A549 (cell line): Measurements from ENCODE around the gene GCKR. TPM values are rescaled to one million over a fixed set of nuclear protein-coding genes. Genes with fewer than 3 reads are reported as not detected.

ENCODE experiments used
- ATAC-seq, 2 experiments: fragments of 200-7000 bp in 1 of 2; fragments of >200 bp in 1 of 2; cut with Nextera tagmentation in 1 of 2; cut with Tn5 transposase in 1 of 2; 3 replicates each; pipeline versions ENCODE4 v1.8.0 to v1.9.1; 2018 to 2020; ENCODE audit warnings: mild to moderate bottlenecking in 1 of 2, moderate library complexity in 1 of 2
- CTCF ChIA-PET: fragments of 300-600 bp; sonication (Branson Sonifier 250); formaldehyde crosslinking; extraction: SDS; loops from one replicate; lab custom pipeline; 2021; ENCODE audit warnings: antibody characterized with exemption, inconsistent platforms; lab: Yijun Ruan, JAX
- POLR2A ChIA-PET: fragments of 350-600 bp; formaldehyde crosslinking; extraction: SDS; loops from one replicate; lab custom pipeline; 2021; ENCODE audit warnings: antibody characterized with exemption, inconsistent platforms; lab: Yijun Ruan, JAX
- DNase-seq, 2 experiments: peaks; one replicate each; pipeline versions ENCODE4 v3.0.0 to v3.0.0-alpha.2; 2011 to 2016; ENCODE audit warnings: low read depth in 1 of 2, low spot score in 1 of 2
- FAIRE-seq: peaks from 2 replicates; lab custom pipeline; 2011; peaks lifted over from hg19 to GRCh38; lab: Jason Lieb, UNC
- H3K27ac ChIP-seq, 2 experiments: fragments of >200 bp; sonication (Bioruptor Twin); formaldehyde crosslinking; 3 replicates each; pipeline ENCODE4 v1.5.1; 2016 to 2017
- H3K4me1 ChIP-seq: fragments of >200 bp; sonication (Bioruptor Twin); formaldehyde crosslinking; 3 replicates; pipeline ENCODE4 v1.6.1; 2016
- H3K4me2 ChIP-seq: fragments of >200 bp; sonication (Bioruptor Twin); formaldehyde crosslinking; 3 replicates; pipeline ENCODE4 v1.6.1; 2016
- H3K4me3 ChIP-seq: fragments of >200 bp; sonication (Bioruptor Twin); formaldehyde crosslinking; 3 replicates; pipeline ENCODE4 v1.5.1; 2016
- H3K9me3 ChIP-seq: fragments of >200 bp; sonication (Bioruptor Twin); formaldehyde crosslinking; 3 replicates; pipeline ENCODE4 v1.6.1; 2016
- ATOH8 ChIP-seq: fragments of 250-450 bp; sonication (Bioruptor Pico); IDR thresholded peaks from 2 replicates; pipeline ENCODE4 v1.5.0; 2020; ENCODE audit warnings: low read depth, mild to moderate bottlenecking, moderate library complexity
- BCL3 ChIP-seq: fragments of >200 bp; sonication (Bioruptor Twin); formaldehyde crosslinking; IDR thresholded peaks from 3 replicates; pipeline ENCODE4 v1.6.1; 2016
- BHLHE40 ChIP-seq: IDR thresholded peaks from 2 replicates; pipeline ENCODE4 v1.6.1; 2012; ENCODE audit warnings: low read depth, low read length, inconsistent platforms
- CEBPB ChIP-seq, 2 experiments: fragments of >200 bp in 1 of 2; sonication (Bioruptor Twin) in 1 of 2; formaldehyde crosslinking in 1 of 2; IDR thresholded peaks; 2 replicates each; pipeline ENCODE4 v1.6.1; 2012 to 2016
- ELK1 ChIP-seq: fragments of 150-350 bp; IDR thresholded peaks from 2 replicates; pipeline ENCODE4 v1.6.1; 2014; ENCODE audit warnings: low read depth, mild to moderate bottlenecking, low read length
- FOSB ChIP-seq: fragments of 250-450 bp; sonication (Bioruptor Pico); IDR thresholded peaks from 2 replicates; pipeline ENCODE4 v1.5.0; 2020; ENCODE audit warnings: mild to moderate bottlenecking, moderate library complexity
- FOSL2 ChIP-seq, 2 experiments: fragments of 450-650 bp in 1 of 2; fragments of >200 bp in 1 of 2; sonication (Bioruptor Twin) in 1 of 2; formaldehyde crosslinking; IDR thresholded peaks; 2 replicates each; pipeline versions ENCODE4 v1.5.0 to v1.6.1; 2016 to 2020; ENCODE audit warnings: mild to moderate bottlenecking in 1 of 2, moderate library complexity in 1 of 2
- FOXS1 ChIP-seq: fragments of 250-450 bp; sonication (Bioruptor Pico); IDR thresholded peaks from 2 replicates; pipeline ENCODE4 v1.5.0; 2020; ENCODE audit warnings: mild to moderate bottlenecking, moderate library complexity
- GATA3 ChIP-seq: IDR thresholded peaks from 2 replicates; pipeline ENCODE4 v1.6.1; 2012; ENCODE audit warnings: borderline replicate concordance
- HES2 ChIP-seq: fragments of >200 bp; sonication (Bioruptor Twin); formaldehyde crosslinking; IDR thresholded peaks from 2 replicates; pipeline ENCODE4 v1.6.1; 2016
- HEYL ChIP-seq: fragments of 250-450 bp; sonication (Bioruptor Pico); IDR thresholded peaks from 2 replicates; pipeline ENCODE4 v1.8.0; 2021; ENCODE audit warnings: mild to moderate bottlenecking, moderate library complexity
- HOXB13 ChIP-seq: fragments of 250-450 bp; sonication (Bioruptor Pico); IDR thresholded peaks from 2 replicates; pipeline ENCODE4 v1.5.0; 2020; ENCODE audit warnings: low read depth, mild to moderate bottlenecking, moderate library complexity
- KDM5A ChIP-seq: fragments of 200-600 bp; sonication (generic); IDR thresholded peaks from 2 replicates; pipeline ENCODE4 v1.6.1; 2016; ENCODE audit warnings: antibody characterized with exemption, mild to moderate bottlenecking
- MAFK ChIP-seq: fragments of 450-650 bp; IDR thresholded peaks from 2 replicates; pipeline ENCODE4 v1.6.1; 2014; ENCODE audit not compliant: partially characterized antibody
- MAZ ChIP-seq: fragments of 150-350 bp; IDR thresholded peaks from 2 replicates; pipeline ENCODE4 v1.6.1; 2014; ENCODE audit warnings: antibody characterized with exemption, low read depth, low read length, borderline replicate concordance
- POLR2A ChIP-seq: IDR thresholded peaks from 2 replicates; pipeline ENCODE4 v1.6.1; 2012; ENCODE audit warnings: mild to moderate bottlenecking, low read length
- RAD21 ChIP-seq, 2 experiments: fragments of >200 bp in 1 of 2; sonication (Bioruptor Twin) in 1 of 2; formaldehyde crosslinking in 1 of 2; IDR thresholded peaks in 1 of 2; conservative IDR thresholded peaks in 1 of 2; 2 replicates in 1 of 2; 3 replicates in 1 of 2; pipeline ENCODE4 v1.6.1; 2012 to 2018; ENCODE audit warnings: inconsistent platforms in 1 of 2
- REST ChIP-seq: fragments of 200-600 bp; sonication (generic); IDR thresholded peaks from 2 replicates; pipeline ENCODE4 v1.6.1; 2016; ENCODE audit warnings: antibody characterized with exemption, mild to moderate bottlenecking, moderate library complexity
- RFX5 ChIP-seq: fragments of 450-650 bp; IDR thresholded peaks from 2 replicates; pipeline ENCODE4 v1.7.1; 2014; ENCODE audit warnings: antibody characterized with exemption, mild to moderate bottlenecking, moderate library complexity
- RNF2 ChIP-seq: fragments of 200-600 bp; sonication (generic); IDR thresholded peaks from 2 replicates; pipeline ENCODE4 v1.6.1; 2016; ENCODE audit warnings: low read depth, mild to moderate bottlenecking, antibody characterized with exemption, moderate library complexity, borderline replicate concordance
- SMC3 ChIP-seq: fragments of >200 bp; sonication (Bioruptor Twin); formaldehyde crosslinking; IDR thresholded peaks from 3 replicates; pipeline ENCODE4 v1.6.1; 2018; ENCODE audit warnings: inconsistent platforms
- TFCP2L1 ChIP-seq: fragments of 250-450 bp; sonication (Bioruptor Pico); IDR thresholded peaks from 2 replicates; pipeline ENCODE4 v1.5.0; 2021; ENCODE audit warnings: mild to moderate bottlenecking
- ZC3H11A ChIP-seq: fragments of 450-650 bp; IDR thresholded peaks from 2 replicates; pipeline ENCODE4 v1.6.1; 2014; ENCODE audit warnings: antibody characterized with exemption, mild to moderate bottlenecking
- ZSCAN20 ChIP-seq: fragments of 250-450 bp; sonication (Bioruptor Pico); IDR thresholded peaks from 2 replicates; pipeline ENCODE4 v1.8.0; 2022; ENCODE audit warnings: mild to moderate bottlenecking, moderate library complexity
- WGBS: methylation state at CpG from one replicate; pipeline ENCODE4 v1.1.6; 2017; ENCODE audit errors: missing lambda C conversion rate; 5-methylcytosine and 5-hydroxymethylcytosine counted together
- polyA plus RNA-seq, 4 experiments: library from polyadenylated mRNA; depleted of rRNA in 3 of 4; stranded (reverse); fragments of >200 nt; fragmentation: RNase III in 1 of 4; extraction: RNeasy Plus Mini Kit Qiagen cat#74134 plus additional on column Dnase treatment in 1 of 4; gene quantifications; 2 replicates in 3 of 4; 3 replicates in 1 of 4; pipeline ENCODE4 v1.2.3, GENCODE V29; 2011 to 2017

Gene GCKR
- polyA plus RNA-seq, 2 of the 4 experiments (the other 2 are of a cell fraction) = 0.10 to 0.48 TPM

- TF ChIP-seq HES2 (no peak), POLR2A (no peak), REST (no peak), RAD21 (conservative IDR thresholded peaks at IDR 0.05 in 1 of 2, IDR thresholded peaks at IDR 0.05 in 1 of 2) (no peak), MAFK (no peak), FOXS1 (CRISPR knock-in tag) (no peak), BCL3 (no peak), RNF2 (no peak), BHLHE40 (no peak), TFCP2L1 (no peak), ELK1 (no peak), ZSCAN20 (no peak), MAZ (no peak)
- no peak for DNase-seq
- ChIA-PET POLR2A (no interaction called here), CTCF (no interaction called here)
- no peak for ATAC-seq
- no peaks in the 10 kb centered on the region for H3K4me1 ChIP-seq
- H3K27ac ChIP-seq = no peak overlapping the region
- peaks cover 4% of the 10 kb centered on the region; the same call in 1 of the 3 replicates for H3K9me3 ChIP-seq
- WGBS = 83% methylated on average over 2 of the region's 2 CpGs
- no peak overlapping the region for H3K4me3 ChIP-seq
- H3K4me2 ChIP-seq = no peak overlapping the region
- FAIRE-seq = no peak
Measured at GRCh38 chr2:27531983-27532382, 35.3 kb downstream of the GCKR start.

- Histone ChIP-seq H3K27ac (no peak overlapping the region), H3K9me3 (no peaks in the 10 kb centered on the region), H3K4me3 (no peak overlapping the region), H3K4me1 (no peaks in the 10 kb centered on the region), H3K4me2 (no peak overlapping the region)
- POLR2A ChIA-PET = no interaction called here
- WGBS = 53% methylated on average over 4 of the region's 4 CpGs
- DNase-seq (no peak), FAIRE-seq (no peak), ATAC-seq (peak; percentile 13 to 47; a peak in 3 of 6 replicates)
- CTCF ChIA-PET = interaction anchor here (1.0 to 1.4 kb wide), 4 partner anchors 9 to 84 kb away, joined by 3 to 4 read pairs (median 3); no protein-coding TSS in a partner anchor
- no peak for TF ChIP-seq RFX5
- no peak for TF ChIP-seq HES2
- no peak for TF ChIP-seq ATOH8 (CRISPR knock-in tag)
- TF ChIP-seq SMC3 = no peak
- no peak for TF ChIP-seq REST
- TF ChIP-seq RNF2 = no peak
- TF ChIP-seq ZC3H11A = no peak
- no peak for TF ChIP-seq CEBPB (IDR thresholded peaks at IDR 0.05)
- no peak for TF ChIP-seq KDM5A
- no peak for TF ChIP-seq ZSCAN20
- TF ChIP-seq FOSB = no peak
- TF ChIP-seq HEYL = no peak
- TF ChIP-seq ELK1 = no peak
- no peak for TF ChIP-seq FOSL2 (IDR thresholded peaks at IDR 0.05)
- TF ChIP-seq FOSL2 (CRISPR knock-in tag; IDR thresholded peaks at IDR 0.05) = no peak
- no peak for TF ChIP-seq HOXB13 (CRISPR knock-in tag)
- TF ChIP-seq GATA3 = no peak
Measured at GRCh38 chr2:27537287-27537686, 40.6 kb downstream of the GCKR start.
